Ishikawa (cell line): ENCODE data around the gene ACAD9.

Experiments
- EGR1 ChIP-seq: IDR thresholded peaks from 2 replicates; pipeline ENCODE4 v1.6.1; 2012
- EP300 ChIP-seq: IDR thresholded peaks from 2 replicates; pipeline ENCODE4 v1.6.1; 2012; ENCODE audit warnings: borderline replicate concordance
- RAD21 ChIP-seq: IDR thresholded peaks from 2 replicates; pipeline ENCODE4 v1.6.1; 2012; ENCODE audit warnings: low read depth
- TAF1 ChIP-seq: IDR thresholded peaks from 2 replicates; pipeline ENCODE4 v1.6.1; 2012; ENCODE audit warnings: low read depth, mild to moderate bottlenecking
- TCF12 ChIP-seq: IDR thresholded peaks from 2 replicates; pipeline ENCODE4 v1.6.1; 2012; ENCODE audit warnings: low read depth
- TEAD4 ChIP-seq: IDR thresholded peaks from 2 replicates; pipeline ENCODE4 v1.6.1; 2012
- USF1 ChIP-seq: IDR thresholded peaks from 2 replicates; pipeline ENCODE4 v1.6.1; 2012
- TF ChIP-seq, protein P1 (sequence below): IDR thresholded peaks from 2 replicates; pipeline ENCODE4 v1.6.1; 2012

GRCh38 chr3:128849911-128850455, 29.4 kb upstream of the ACAD9 start:
- TF ChIP-seq, protein P1, sequence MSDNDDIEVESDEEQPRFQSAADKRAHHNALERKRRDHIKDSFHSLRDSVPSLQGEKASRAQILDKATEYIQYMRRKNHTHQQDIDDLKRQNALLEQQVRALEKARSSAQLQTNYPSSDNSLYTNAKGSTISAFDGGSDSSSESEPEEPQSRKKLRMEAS = no peak
- TF ChIP-seq EP300 (no peak), EGR1 (no peak), RAD21 (peak; percentile 52), TAF1 (no peak), USF1 (no peak), TCF12 (no peak), TEAD4 (no peak)
